GM13977 (cell line): ENCODE results near the gene VPS41.

ENCODE experiments used
- DNase-seq: peaks from one replicate; pipeline ENCODE4 v3.0.0; 2012; ENCODE audit warnings: low spot score
- CTCF ChIP-seq: IDR thresholded peaks from 2 replicates; pipeline ENCODE4 v1.5.1; 2012; ENCODE audit warnings: mild to moderate bottlenecking, control low read depth; ENCODE audit not compliant: insufficient read depth; ENCODE audit errors: extremely low read depth, missing control alignments
- in situ Hi-C: fragments of 300-500 bp; cut with MboI; formaldehyde crosslinking; loops from one replicate; pipeline ENCODE4 v1.12.0; 2022; ENCODE audit warnings: low sequenced_read_pairs, low pct_unique_long_range_greater_than_20kb, mixed read lengths, inconsistent platforms; ENCODE audit not compliant: unreplicated experiment

Gene VPS41

GRCh38 chr7:38902449-38902848, 6.5 kb downstream of the VPS41 start:
- in situ Hi-C loops, result no loop called here
- no peak for TF ChIP-seq CTCF
- no peak for DNase-seq

- TF ChIP-seq CTCF, result no peak
- in situ Hi-C loops, result no loop called here
- DNase-seq, result no peak
These were observed 15.9 kb downstream of the VPS41 start for GRCh38 chr7:38893061-38893460.

GRCh38 chr7:38890597-38890996, 18.4 kb downstream of the VPS41 start:
- TF ChIP-seq CTCF, result no peak
- in situ Hi-C loops, result no loop called here
- DNase-seq, result no peak

- TF ChIP-seq CTCF, result no peak
- in situ Hi-C loops, result no loop called here
- DNase-seq, result no peak
These were observed 19.0 kb downstream of the VPS41 start for GRCh38 chr7:38889872-38890432.

GRCh38 chr7:38889079-38889478, 19.9 kb downstream of the VPS41 start:
- in situ Hi-C loops, result no loop called here
- no peak for TF ChIP-seq CTCF

GRCh38 chr7:38886265-38886664, 22.7 kb downstream of the VPS41 start:
- no peak for DNase-seq
- in situ Hi-C loops, result no loop called here
- TF ChIP-seq CTCF, result no peak

More at GRCh38 chr7:38889079-38889478, 19.9 kb downstream of the VPS41 start:
- DNase-seq, result no peak

GRCh38 chr7:38883706-38884105, 25.3 kb downstream of the VPS41 start:
- no peak for TF ChIP-seq CTCF
- in situ Hi-C loops, result no loop called here
- DNase-seq, result no peak
